MM.1S (cell line): ENCODE measurements around the gene LITAF.

Source experiments
- CTCF ChIP-seq: fragments of 300-600 bp; sonication (generic); IDR thresholded peaks from 2 replicates; pipeline ENCODE4 v1.5.1; 2016; ENCODE audit warnings: antibody characterized with exemption, low read length, mixed read lengths
- EZH2 ChIP-seq: fragments of 300-600 bp; sonication (generic); optimal IDR thresholded peaks from 2 replicates; pipeline ENCODE3; 2017; ENCODE audit warnings: low read depth, mild to moderate bottlenecking, antibody characterized with exemption, low read length, mixed read lengths
- EZH2phosphoT487 ChIP-seq: fragments of 300-600 bp; sonication (generic); IDR thresholded peaks from 2 replicates; pipeline ENCODE4 v1.6.1; 2018; ENCODE audit warnings: antibody characterized with exemption, low read length

GRCh38 chr16:11593581-11593980 lies 6.9 kb upstream of the LITAF start:
- no peak for TF ChIP-seq CTCF
- TF ChIP-seq EZH2: no peak
- TF ChIP-seq EZH2phosphoT487: no peak
